Middle frontal gyrus (tissue), 1 donor: ENCODE data around the gene MRPL23.

ENCODE experiments used
- DNase-seq: peaks from one replicate; pipeline ENCODE4 v3.0.0-alpha.2; 2015; ENCODE audit warnings: low spot score; ENCODE audit errors: extremely low spot score

The MRPL23 gene

GRCh38 chr11:1989953-1990352, 42.8 kb downstream of the MRPL23 start:
- DNase-seq, result no peak

DNA sequence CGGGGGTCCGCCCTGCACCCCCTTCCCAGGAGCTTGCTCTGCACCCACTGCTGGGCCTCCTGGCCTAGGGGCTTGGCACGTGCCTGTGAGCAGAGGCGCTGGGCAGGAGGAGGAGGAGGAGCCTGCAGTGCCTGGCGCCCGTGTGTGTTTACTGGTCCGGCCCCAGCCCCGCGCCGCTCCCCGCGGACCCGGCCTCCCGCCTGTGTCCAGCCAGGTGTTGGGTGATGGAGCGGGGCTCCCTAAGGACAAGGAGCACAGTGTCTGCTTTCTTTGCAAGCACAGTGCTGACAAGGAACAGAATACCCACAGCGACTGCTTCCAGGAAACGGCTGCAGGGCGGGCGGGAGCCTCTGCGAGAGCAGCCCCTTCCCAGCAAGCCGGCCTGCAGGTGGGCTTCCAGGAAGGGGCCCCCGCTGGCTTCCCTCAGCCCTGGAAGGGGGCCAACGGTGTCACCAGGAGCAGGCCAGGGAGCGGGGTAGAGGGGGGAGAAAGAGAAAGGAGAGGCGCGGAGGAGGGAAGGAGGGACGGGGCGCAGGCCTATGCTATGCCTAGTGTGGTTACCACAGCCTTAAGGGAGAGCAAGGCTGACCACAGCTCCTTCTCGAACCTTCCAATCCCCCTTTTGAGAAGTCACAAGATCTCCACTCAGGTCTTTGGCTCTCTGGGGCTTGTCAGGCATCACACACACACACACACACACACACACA, 43.9 kb downstream of the MRPL23 start:
- DNase-seq, result no peak

DNA sequence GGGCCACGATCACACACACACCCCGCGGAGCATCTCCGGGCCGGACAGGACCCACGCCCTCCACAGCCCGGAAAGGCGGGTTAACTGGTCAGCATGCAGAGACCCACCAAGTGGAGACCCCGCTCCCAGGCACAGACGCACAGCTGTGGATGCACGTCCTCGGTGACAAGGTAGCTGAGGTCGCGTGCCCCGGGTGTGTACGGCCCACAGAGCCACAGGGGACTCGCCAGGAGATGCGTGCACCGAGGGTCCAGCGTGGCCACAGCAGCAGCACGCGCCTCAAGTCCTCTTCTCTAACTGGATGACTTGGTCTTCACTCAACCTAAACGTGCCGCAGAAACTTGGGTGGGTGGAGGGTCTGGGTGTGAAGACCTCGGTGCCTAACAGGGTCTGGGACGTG, 45.0 kb downstream of the MRPL23 start:
- DNase-seq, result no peak

DNA sequence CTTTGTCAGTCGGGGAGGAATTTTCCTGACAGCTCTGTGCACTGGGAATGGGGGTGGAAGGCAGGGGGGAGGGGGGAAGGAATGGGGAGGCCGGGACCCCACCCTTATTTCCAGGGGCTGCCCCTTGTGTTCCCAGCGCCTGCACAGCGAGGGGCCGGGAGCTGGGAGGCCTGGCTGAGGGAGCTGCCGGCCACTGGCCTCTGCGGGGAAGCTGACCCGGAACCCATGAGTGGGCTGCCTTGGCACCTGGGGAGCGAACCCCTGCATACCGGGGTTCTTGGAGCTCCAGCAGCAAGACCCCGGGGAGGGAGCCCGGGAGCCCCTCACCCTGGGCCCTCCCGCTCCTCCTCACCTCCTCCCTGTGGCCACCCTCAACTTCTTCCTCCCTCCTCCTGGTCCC, 47.0 kb downstream of the MRPL23 start:
- DNase-seq, result no peak

DNA sequence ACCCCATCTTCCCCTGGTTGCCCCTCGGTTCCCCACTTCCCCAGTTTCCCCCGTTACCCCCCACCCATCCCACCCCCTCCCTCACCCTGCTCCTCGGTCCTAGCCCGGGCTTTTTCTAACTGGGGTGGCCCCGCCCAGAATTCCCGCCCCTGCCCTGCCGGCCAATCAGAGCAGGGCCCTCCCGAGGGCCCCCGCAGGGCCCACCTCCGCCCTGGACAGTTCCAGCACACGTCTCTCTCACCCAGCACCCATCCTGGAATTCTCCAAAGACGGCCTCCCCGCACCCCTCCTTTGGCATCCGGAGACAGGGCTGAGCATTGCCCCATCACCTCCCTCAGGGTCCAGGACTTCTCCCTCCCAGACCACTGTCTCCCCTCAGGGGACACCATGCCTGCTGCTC, 50.6 kb downstream of the MRPL23 start, which contains the start of gene H19:
Gene H19, minus strand, starts transcription at position 88 of the 400 bp plus-strand sequence.
- no peak for DNase-seq

DNA sequence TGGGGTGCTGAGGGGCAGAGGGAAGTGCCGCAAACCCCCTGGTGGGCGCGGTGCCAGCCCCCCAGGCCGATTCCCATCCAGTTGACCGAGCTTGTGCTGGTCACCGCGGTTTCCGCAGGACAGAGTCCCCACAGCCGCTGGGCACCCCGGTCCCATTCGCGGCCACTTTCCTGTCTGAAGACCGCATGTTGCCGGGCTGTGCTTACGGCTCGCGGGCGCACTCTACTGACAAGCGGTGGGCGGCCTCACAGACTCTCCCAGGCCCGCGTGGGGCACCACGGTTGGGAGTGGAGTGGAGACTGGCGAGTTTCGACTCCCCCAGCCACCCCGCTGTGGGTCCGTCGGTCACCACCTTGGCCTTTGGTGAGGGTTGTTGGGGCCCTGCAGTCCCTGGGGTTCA, 51.2 kb downstream of the MRPL23 start:
- DNase-seq, result no peak

- DNase-seq, result no peak
Measured at GRCh38 chr11:1998861-1999260, 51.7 kb downstream of the MRPL23 start.

DNA sequence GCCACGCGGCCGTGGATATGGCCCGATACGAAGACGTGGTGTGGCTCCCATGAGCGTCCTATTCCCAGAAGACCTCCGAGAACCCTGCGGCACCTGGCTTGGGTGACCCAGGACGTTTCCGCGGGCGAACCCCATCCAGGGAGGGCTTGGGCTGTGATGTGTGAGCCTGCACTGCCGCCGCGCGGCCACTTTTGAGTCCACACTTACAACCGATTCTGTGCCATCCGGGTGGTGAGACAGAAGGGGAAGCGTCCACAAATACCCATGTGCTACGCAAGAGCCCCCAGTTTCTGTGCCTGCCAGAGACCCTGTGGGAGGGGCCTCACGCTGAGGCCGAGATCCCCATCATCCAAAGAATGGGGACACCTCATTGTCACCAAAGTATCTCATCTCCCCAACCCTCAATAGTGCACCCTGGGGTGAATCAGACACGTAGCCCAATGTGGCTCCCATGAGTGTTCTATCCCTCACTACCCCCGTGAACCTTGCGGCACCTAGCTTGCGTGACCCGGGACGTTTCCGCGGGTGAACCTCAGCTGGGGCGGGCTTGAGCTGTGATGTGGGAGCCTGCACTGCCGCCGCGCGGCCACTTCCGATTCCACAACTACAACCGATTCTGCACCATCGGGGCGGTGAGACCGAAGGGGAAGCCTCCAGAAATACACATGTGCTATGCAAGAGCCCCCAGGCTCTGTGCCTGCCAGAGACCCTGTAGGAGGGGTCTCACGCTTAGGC, 55.1 kb downstream of the MRPL23 start:
- DNase-seq, result no peak

- no peak for DNase-seq
Measured at GRCh38 chr11:2002807-2003206, 55.7 kb downstream of the MRPL23 start.

GRCh38 chr11:2004466-2004865, 57.3 kb downstream of the MRPL23 start:
- DNase-seq, result no peak
